Astrocyte (in vitro differentiated cells and primary cell): ENCODE results near the gene KIF1B.

Experiments
- CTCF ChIP-seq: IDR thresholded peaks from 2 replicates; pipeline ENCODE4 v1.5.1; 2011; ENCODE audit warnings: low read depth, mild to moderate bottlenecking, inconsistent platforms, low read length, moderate library complexity; ENCODE audit not compliant: insufficient read depth
- EZH2 ChIP-seq: IDR thresholded peaks from 2 replicates; pipeline ENCODE4 v1.6.1; 2012; ENCODE audit warnings: mild to moderate bottlenecking, low read length, inconsistent platforms; ENCODE audit not compliant: insufficient read depth

- no peak for TF ChIP-seq CTCF
- TF ChIP-seq EZH2, result no peak
These were observed 127.1 kb downstream of the KIF1B start for GRCh38 chr1:10337436-10337835.
